ENCODE results near the gene AFF1.
"Not testable (repeated sequence)": the region's sequence is repeated elsewhere in the genome, so short reads cannot be mapped to it uniquely, and the experiment has no call there.

- TF ChIP-seq CTCF (IDR thresholded peaks at IDR 0.05; ENCODE audit: low read depth, low read length, missing input control); JUND (IDR thresholded peaks at IDR 0.05); GABPA (IDR thresholded peaks at IDR 0.05 in 1 of 2, conservative IDR thresholded peaks at IDR 0.05 in 1 of 2): not testable (repeated sequence)
These were observed 61.7 kb downstream of the AFF1 start for GRCh38 chr4:86996510-86996909.

Measured in liver (tissue), 3 donors.